ENCODE results near the gene CCDC33.

CCDC33 gene

GRCh38 chr15:74336061-74337005, 100.2 kb downstream of the CCDC33 start:
- Histone ChIP-seq H3K9me3 (no peaks in the 10 kb centered on the region), H3K27ac (no peak overlapping the region), H3K4me3 (no peak overlapping the region), H3K4me1 (no peaks in the 10 kb centered on the region), H3K27me3 (no peaks in the 10 kb centered on the region), H3K36me3 (no peaks in the 10 kb centered on the region)
- no peak for TF ChIP-seq CTCF (IDR thresholded peaks at IDR 0.05)
- DNase-seq: peak in 1 of 2 donors; percentile 12
- intact Hi-C loops (cut with DNase I; ENCODE audit: low total_unique reads): no loop called here

GRCh38 chr15:74337146-74337545, 101.0 kb downstream of the CCDC33 start:
- no peak overlapping the region for H3K27ac ChIP-seq
- no peak overlapping the region for H3K4me3 ChIP-seq
- peak in 1 of 2 donors; percentile 47 for DNase-seq
- no peak for TF ChIP-seq CTCF (IDR thresholded peaks at IDR 0.05)
- H3K36me3 ChIP-seq: no peaks in the 10 kb centered on the region
- intact Hi-C loops (cut with DNase I; ENCODE audit: low total_unique reads): no loop called here
- H3K9me3 ChIP-seq: no peaks in the 10 kb centered on the region
- no peaks in the 10 kb centered on the region for H3K27me3 ChIP-seq
- no peaks in the 10 kb centered on the region for H3K4me1 ChIP-seq

DNA sequence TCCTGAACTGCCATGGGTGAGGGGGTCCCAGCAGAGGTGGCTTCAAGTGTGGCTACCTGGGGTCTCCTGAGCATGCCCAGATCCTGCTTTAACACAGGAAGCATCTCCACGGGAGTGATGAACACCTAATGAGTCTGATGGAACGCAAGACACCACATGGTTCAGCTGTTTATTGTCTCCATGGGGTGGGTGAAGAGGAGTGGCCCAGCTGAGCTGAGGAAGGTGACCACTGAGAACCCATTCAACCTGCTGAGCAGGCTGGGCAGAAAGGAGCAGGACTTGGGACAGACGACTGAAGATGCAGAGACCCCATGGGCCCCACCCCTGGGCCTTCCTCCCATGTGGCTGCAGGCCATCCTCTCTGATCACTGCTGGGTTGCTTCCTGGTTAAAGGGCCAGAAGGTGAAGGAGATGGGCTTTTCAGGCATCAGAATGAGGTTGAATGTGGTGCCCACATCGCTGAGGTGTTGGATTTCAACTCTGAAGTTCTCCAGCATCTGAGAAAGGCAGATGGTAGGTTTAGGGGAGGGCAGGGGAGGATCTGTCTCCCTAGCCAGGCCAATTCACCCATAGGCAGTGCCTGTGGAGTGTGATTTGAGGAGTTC, 101.6 kb downstream of the CCDC33 start:
- Histone ChIP-seq H3K9me3 (no peaks in the 10 kb centered on the region), H3K4me3 (no peak overlapping the region), H3K36me3 (no peaks in the 10 kb centered on the region), H3K4me1 (no peaks in the 10 kb centered on the region), H3K27me3 (peaks cover 0 to under 1% of the 10 kb centered on the region in 2 donors), H3K27ac (no peak overlapping the region)
- peak in 1 of 2 donors; percentile 34 for DNase-seq
- intact Hi-C loops (cut with DNase I; ENCODE audit: low total_unique reads): no loop called here
- no peak for TF ChIP-seq CTCF (IDR thresholded peaks at IDR 0.05)

DNA sequence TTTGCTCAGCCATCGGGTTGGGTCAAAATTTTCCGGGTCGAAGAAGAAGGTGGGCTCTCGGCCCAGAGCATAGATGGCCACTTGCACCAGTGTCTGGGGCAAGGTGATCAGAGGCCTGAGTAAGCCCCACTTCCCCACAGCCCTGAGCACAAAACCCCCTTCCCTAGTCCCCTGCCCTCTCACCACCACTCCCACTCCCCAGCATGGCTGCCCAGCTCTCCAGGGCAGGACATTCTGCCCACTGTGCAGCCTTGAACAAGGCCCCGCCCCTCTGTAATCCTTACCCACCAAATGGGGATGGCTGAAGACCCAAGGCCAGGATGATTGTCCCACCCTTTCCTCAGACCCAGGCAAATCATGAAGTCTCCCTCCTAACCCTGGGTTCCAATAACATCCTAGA, 102.5 kb downstream of the CCDC33 start:
- Histone ChIP-seq H3K9me3 (no peaks in the 10 kb centered on the region), H3K27ac (no peak overlapping the region), H3K4me1 (no peaks in the 10 kb centered on the region), H3K27me3 (peaks cover 0 to 6% of the 10 kb centered on the region in 2 donors), H3K36me3 (no peaks in the 10 kb centered on the region), H3K4me3 (no peak overlapping the region)
- no peak for TF ChIP-seq CTCF (IDR thresholded peaks at IDR 0.05)
- intact Hi-C loops (cut with DNase I; ENCODE audit: low total_unique reads): no loop called here
- peak in 1 of 2 donors; percentile 50 for DNase-seq

- no peak overlapping the region for H3K27ac ChIP-seq
- no peaks in the 10 kb centered on the region for H3K36me3 ChIP-seq
- DNase-seq: peak in 1 of 2 donors; percentile 34
- no peak for TF ChIP-seq CTCF (IDR thresholded peaks at IDR 0.05)
- intact Hi-C loops (cut with DNase I; ENCODE audit: low total_unique reads): no loop called here
- no peaks in the 10 kb centered on the region for H3K9me3 ChIP-seq
- peaks cover 0 to 11% of the 10 kb centered on the region in 2 donors for H3K27me3 ChIP-seq
- H3K4me1 ChIP-seq: no peaks in the 10 kb centered on the region
- H3K4me3 ChIP-seq: no peak overlapping the region
Observed at GRCh38 chr15:74339371-74339770, 103.2 kb downstream of the CCDC33 start.

Measured in tibial artery (tissue), 4 donors.